Measurements from ENCODE around the gene SBK3.

- TF ChIP-seq, protein P1, sequence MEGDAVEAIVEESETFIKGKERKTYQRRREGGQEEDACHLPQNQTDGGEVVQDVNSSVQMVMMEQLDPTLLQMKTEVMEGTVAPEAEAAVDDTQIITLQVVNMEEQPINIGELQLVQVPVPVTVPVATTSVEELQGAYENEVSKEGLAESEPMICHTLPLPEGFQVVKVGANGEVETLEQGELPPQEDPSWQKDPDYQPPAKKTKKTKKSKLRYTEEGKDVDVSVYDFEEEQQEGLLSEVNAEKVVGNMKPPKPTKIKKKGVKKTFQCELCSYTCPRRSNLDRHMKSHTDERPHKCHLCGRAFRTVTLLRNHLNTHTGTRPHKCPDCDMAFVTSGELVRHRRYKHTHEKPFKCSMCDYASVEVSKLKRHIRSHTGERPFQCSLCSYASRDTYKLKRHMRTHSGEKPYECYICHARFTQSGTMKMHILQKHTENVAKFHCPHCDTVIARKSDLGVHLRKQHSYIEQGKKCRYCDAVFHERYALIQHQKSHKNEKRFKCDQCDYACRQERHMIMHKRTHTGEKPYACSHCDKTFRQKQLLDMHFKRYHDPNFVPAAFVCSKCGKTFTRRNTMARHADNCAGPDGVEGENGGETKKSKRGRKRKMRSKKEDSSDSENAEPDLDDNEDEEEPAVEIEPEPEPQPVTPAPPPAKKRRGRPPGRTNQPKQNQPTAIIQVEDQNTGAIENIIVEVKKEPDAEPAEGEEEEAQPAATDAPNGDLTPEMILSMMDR (IDR thresholded peaks at IDR 0.05): no peak
- TF ChIP-seq POLR2A (IDR thresholded peaks at IDR 0.05) (no peak), EP300 (IDR thresholded peaks at IDR 0.05; ENCODE audit: low read depth) (no peak), POLR2AphosphoS5 (IDR thresholded peaks at IDR 0.05) (no peak)
Observed at GRCh38 chr19:55581823-55582223, 36.5 kb upstream of the SBK3 start.

Measured in transverse colon (tissue), 4 donors.